Skin epidermis (tissue), 12 donors: ENCODE results near the gene CDK12.
A peak's percentile ranks its signal among the peaks of the same experiment; 100 is the strongest.
"Not testable (repeated sequence)": the region's sequence is repeated elsewhere in the genome, so short reads cannot be mapped to it uniquely, and the experiment has no call there.

ENCODE experiments used
- H3K27ac ChIP-seq, 21 experiments: fragments of 200-600 bp; sonication (generic) in 11 of 21; one replicate each; pipeline ENCODE4 v1.5.0; 2020; ENCODE audit warnings: mild to moderate bottlenecking in 3 of 21, inconsistent platforms in 2 of 21, moderate library complexity in 2 of 21
- H3K4me3 ChIP-seq, 7 experiments: fragments of 200-600 bp; sonication (generic) in 2 of 7; one replicate each; pipeline ENCODE4 v1.5.0; 2020; ENCODE audit warnings: inconsistent platforms in 2 of 7, mild to moderate bottlenecking in 2 of 7, moderate library complexity in 1 of 7

Gene CDK12

DNA sequence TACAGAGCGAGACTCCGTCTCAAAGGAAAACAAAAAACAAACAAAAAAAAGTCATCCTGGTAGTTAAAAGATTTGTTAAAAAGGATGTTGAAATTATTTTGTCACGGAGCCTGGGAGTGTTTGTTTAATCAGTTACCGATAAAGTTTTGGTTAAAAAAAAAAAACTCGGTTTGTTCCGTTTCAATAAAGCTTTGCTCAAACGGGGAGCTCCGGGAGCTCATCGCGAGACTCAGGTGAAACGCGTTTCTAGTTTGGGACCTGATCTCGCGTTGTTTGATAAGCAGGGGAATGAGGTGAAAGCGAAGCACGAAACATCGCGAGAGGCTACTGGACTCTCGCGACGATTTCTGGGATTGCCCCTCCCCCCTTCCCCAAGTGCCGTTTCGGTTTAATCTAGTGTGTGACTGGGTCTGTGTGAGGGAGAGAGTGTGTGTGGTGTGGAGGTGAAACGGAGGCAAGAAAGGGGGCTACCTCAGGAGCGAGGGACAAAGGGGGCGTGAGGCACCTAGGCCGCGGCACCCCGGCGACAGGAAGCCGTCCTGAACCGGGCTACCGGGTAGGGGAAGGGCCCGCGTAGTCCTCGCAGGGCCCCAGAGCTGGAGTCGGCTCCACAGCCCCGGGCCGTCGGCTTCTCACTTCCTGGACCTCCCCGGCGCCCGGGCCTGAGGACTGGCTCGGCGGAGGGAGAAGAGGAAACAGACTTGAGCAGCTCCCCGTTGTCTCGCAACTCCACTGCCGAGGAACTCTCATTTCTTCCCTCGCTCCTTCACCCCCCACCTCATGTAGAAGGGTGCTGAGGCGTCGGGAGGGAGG, at the start of gene CDK12:
Gene CDK12 (plus strand): TSS at position 374 of the 813 bp plus-strand sequence. CDS start 586 bp downstream, outside the sequence.
- Histone ChIP-seq H3K4me3 (peak within 1 kb of the TSS; percentile 66 to 98 (median 86)), H3K27ac (peak within 1 kb of the TSS; percentile 81 to 100 (median 98))

DNA sequence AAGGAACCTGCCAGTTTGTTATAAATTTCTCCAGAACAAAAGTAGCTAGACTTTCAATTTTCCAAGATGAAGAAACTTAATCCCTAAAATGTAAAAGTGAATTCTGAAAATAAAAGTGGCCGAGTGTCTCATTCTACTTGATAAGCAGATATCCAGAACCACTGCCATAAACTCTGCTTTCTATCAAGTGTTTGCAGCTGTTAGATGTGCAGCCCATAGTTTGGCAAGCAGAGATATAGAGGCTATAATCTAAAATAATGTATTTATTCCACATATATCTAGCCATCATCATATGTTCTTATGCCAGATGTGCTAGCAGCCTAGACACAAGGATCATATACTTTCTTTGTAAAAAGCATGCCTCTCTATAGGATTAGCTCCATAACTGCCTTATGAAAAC, 45.1 kb upstream of the CDK12 start:
- H3K27ac ChIP-seq = no peak overlapping the region

DNA sequence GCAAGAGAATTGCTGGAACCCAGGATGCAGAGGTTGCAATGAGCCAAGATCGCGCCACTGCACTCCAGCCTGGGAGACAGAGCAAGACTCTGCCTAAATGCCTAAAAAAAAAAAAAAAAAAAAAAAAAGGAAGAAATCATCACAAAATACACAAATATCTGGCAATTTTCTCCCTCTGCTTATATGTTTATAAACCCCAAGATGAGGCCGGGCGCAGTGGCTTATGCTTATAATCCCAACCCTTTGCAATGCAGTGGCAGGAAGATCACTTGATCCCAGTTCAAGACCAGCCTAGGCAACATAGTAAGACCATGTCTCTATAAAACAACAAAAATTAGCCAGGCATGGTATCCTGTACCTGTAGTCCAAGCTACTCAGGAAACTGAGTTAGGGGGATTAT, 31.7 kb upstream of the CDK12 start:
- Histone ChIP-seq H3K27ac (no peak overlapping the region), H3K4me3 (no peak overlapping the region)

More for the DNA sequence above, 45.1 kb upstream of the CDK12 start:
- no peak overlapping the region for H3K4me3 ChIP-seq

DNA sequence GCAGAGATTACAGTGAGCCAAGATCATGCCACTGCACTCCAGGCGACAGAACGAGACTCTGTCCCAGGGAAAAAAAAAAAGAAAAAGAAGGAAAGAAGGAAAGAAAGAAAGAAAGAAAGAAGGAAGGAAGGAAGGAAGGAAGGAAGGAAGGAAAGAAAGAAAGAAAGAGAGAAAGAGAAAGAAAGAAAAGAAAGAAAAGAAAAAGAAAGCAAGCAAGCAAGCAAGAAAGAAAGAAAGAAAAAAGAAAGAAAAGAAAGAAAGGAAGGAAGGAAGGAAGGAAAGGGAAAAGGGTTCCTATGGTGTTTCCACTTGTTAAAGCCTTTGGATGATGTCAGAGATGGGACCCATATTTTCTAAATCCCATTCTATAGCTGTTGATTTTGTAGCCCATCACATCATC, 21.4 kb upstream of the CDK12 start:
- not testable (repeated sequence) for H3K27ac ChIP-seq, H3K4me3 ChIP-seq

DNA sequence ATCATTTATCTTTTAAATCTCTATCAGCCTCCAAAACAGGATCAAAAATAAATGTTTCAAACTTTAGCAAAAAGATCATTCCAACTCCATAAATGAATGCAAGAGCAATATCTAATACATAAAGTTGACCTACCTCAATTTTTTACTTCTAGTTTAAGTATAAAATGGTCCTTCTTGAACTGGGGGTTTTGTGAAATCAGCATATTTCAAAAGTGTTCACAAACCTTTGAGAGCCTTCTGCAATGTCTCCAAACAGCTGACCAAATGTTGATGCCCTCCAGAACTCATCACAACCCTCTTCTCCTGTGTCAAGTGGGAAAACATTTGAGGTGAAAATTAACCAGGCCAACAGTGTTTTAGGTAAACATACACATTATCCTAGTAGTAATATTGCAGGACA, 18.0 kb upstream of the CDK12 start:
- Histone ChIP-seq H3K4me3 (no peak overlapping the region), H3K27ac (no peak overlapping the region)

- Histone ChIP-seq H3K27ac (no peak overlapping the region), H3K4me3 (no peak overlapping the region)
Observed at GRCh38 chr17:39447561-39447960, 13.7 kb upstream of the CDK12 start.

DNA sequence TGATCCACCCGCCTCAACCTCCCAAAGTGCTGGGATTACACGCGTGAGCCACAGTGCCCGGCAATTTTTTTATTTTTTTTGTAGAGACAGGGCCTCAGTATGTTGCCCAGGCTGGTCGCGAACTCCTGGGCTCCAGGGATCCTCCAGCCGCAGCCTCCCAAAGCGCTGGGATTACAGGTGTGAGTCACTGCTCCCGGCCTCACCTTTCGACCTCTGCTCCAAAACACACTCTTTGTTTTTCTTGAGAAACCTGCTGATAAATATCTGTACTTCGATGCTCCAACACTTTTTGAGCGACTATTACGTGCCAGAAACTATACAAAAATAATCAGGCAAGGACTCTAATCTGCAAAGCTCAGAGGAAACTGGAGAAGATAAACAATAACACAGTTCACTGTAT, 11.2 kb upstream of the CDK12 start:
- H3K27ac ChIP-seq = peak overlapping the region in 5 of 21 experiments; percentile 83 to 94 (median 92)
- H3K4me3 ChIP-seq = peak overlapping the region; percentile 58 to 87 (median 78)

DNA sequence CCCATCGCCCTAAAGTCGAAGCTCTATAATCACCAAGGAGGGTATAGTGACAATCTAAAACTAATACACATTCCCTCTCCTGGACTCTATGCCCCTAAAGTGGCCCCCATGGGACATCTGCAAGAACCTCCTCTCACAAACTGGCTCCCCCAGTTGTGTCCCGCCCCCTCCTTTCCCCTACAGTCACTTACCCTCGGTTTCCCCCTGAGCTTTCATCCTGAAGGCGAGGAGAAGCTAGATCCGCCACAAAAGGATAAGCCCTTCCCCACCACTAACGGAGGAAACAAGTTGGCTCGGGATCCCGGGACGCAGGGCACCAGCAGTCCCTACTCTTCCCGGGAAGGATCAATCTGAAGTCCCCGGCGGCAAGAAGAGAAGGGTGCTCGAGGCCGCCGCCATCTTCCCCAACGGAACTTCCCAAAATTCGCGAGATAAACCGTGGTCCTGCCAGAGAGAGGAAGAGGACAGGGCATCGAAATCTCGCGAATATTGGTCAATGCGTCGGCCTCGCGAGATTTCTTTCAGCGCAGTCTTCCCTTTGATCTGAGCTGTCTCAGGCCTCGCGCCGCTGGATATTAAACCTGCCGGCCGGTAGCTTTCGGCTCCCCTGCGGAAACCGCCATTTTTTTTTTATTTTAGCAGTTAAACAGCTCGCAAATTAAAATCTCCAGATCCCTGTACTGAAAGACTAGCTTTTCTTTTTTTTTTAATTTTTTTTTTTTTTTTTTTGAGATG, 10.3 kb upstream of the CDK12 start, which contains the start of gene MED1:
Gene MED1 (minus strand): TSS at position 417 of the 735 bp plus-strand sequence. CDS start 201 bp downstream, at position 216.
- peak within 1 kb of the TSS; percentile 58 to 87 (median 78) for H3K4me3 ChIP-seq
- peak within 1 kb of the TSS in 20 of 21 experiments; percentile 65 to 94 (median 86) for H3K27ac ChIP-seq

- H3K4me3 ChIP-seq = no peak overlapping the region
- no peak overlapping the region for H3K27ac ChIP-seq
Observed at GRCh38 chr17:39455919-39456318, 5.4 kb upstream of the CDK12 start.

- H3K27ac ChIP-seq = peak overlapping the region; percentile 81 to 100 (median 98)
- H3K4me3 ChIP-seq = peak overlapping the region; percentile 66 to 98 (median 86)
Observed at GRCh38 chr17:39461926-39462569, 762 bp downstream of the CDK12 start.

GRCh38 chr17:39462631-39463375, 1.5 kb downstream of the CDK12 start:
- Histone ChIP-seq H3K4me3 (peak overlapping the region; percentile 66 to 98 (median 86)), H3K27ac (peak overlapping the region in 20 of 21 experiments; percentile 81 to 100 (median 98))

DNA sequence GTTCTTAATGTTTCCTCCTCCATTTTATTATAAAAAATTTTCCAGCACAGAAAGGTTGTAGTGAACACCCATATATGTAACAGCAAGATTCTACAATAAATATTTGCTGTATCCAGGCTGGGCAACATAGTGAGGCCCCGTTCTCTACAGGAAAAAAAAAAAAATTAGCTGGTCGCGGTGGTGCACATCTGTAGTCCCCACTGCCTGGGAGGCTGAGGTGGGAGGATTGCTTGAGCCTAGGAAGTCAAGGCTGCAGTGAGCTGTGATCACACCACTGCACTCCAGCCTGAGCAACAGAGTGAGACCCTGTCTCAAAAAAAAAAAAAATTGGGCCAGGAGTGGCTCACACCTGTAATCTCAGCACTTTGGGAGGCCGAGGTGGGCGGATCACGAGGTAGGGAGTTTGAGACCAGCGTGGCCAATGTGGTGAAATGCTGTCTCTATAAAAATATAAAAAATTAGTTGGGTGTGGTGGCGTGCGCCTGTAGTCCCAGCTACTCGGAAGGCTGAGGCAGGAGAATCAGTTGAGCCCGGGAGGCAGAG, 3.4 kb downstream of the CDK12 start:
- H3K27ac ChIP-seq = peak overlapping the region in 1 of 21 experiments; percentile 94
- peak overlapping the region in 4 of 7 experiments; percentile 10 to 75 (median 68) for H3K4me3 ChIP-seq

DNA sequence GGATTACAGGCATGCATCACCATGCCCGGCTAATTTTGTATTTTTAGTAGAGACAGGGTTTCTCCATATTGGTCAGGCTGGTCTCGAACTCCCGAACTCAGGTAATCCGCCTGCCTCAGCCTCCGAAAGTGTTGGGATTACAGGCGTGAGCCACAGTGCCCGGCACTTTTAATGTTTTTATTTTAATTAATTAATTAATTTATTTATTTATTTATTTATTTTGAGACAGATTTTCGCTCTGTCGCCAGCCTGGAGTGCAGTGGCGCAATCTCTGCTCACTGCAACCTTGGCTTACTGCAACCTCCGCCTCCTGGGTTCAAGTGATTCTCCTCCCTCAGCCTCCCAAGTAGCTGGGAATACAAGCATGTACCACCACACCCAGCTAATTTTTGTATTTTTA, 7.3 kb downstream of the CDK12 start:
- not testable (repeated sequence) for H3K27ac ChIP-seq, H3K4me3 ChIP-seq

- Histone ChIP-seq H3K4me3 (no peak overlapping the region), H3K27ac (no peak overlapping the region)
Observed at GRCh38 chr17:39473310-39473709, 12.0 kb downstream of the CDK12 start.

GRCh38 chr17:39479631-39480030, 18.3 kb downstream of the CDK12 start:
- H3K27ac ChIP-seq, H3K4me3 ChIP-seq: not testable (repeated sequence)

DNA sequence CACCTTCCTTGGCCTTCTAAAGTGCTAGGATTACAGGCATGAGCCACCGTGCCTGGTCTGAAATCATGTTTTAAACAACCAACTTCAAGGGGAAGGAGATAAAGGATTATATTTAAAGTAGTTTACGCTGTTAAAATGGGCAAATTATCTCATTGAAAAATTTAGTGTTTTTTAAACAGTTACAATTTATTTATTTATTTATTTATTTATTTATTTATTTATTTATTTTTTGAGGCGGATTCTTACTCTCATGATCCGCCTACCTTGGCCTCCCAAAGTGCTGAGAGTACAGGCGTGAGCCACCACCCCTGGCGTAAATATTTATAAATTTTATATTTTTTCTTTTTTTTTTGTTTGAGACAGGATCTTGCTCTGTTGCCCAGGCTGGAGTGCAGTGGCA, 22.2 kb downstream of the CDK12 start:
- Histone ChIP-seq H3K27ac (no peak overlapping the region), H3K4me3 (no peak overlapping the region)

- no peak overlapping the region for H3K27ac ChIP-seq
- H3K4me3 ChIP-seq = no peak overlapping the region
Observed at GRCh38 chr17:39484178-39484577, 22.9 kb downstream of the CDK12 start.

DNA sequence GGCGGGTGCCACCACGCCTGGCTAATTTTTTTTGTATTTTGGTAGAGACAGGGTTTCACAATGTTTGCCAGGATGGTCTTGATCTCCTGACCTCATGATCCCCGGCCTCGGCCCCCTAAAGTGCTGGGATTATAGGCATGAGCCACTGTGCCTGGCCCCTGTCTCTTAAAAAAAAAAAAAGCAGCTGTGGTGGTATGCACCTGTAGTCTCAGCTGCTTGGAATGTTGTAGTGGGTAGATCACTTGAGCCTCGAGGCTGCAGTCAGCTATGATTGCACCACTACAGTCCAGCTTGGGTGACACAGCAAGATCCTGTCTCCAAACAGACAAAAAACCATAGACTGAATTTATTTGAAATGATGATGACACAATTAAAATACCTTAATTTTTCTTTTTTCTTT, 24.3 kb downstream of the CDK12 start:
- no peak overlapping the region for H3K4me3 ChIP-seq
- no peak overlapping the region for H3K27ac ChIP-seq

DNA sequence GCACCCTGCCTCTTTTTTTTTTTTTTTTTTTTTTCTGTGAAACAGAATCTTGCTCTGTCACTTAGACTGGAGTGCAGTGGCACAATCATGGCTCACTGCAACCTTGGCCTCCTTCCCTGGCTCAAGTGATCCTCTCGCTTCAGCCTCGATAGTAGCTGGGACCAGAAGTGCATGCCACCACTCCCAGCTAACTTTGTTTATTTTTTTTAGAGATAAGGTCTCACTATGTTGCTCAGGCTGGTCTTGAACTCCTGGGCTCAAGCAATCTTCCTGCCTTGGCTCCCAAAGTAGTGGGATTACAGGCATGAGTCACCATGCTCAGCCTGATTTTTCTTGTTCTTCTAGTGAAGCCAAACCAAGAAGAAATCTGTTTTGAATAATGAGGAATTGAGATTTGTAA, 25.0 kb downstream of the CDK12 start:
- Histone ChIP-seq H3K4me3 (no peak overlapping the region), H3K27ac (no peak overlapping the region)
